Stimulated activated CD4-positive, alpha-beta T cell treated with anti-CD3 and anti-CD28 coated beads, Interleukin-1b, Interleukin-23, amount 100 ng/mL, for 24 hours (primary cell): ENCODE measurements around the gene MRPS34.
A peak's percentile ranks its signal among the peaks of the same experiment; 100 is the strongest.

Experiments used
- DNase-seq, 4 experiments: peaks; one replicate each; pipeline ENCODE4 v3.0.0-alpha.2; 2020; ENCODE audit warnings: low read depth in 4 of 4, low spot score in 1 of 4

MRPS34 gene

GRCh38 chr16:1771188-1771863 is 1.6 kb downstream of the MRPS34 start, which contains the start of gene NME3:
NME3 (minus strand) TSS chr16:1771543; CDS start chr16:1771534, 9 bp downstream.
- peak in 3 of 4 experiments; percentile 64 to 76 (median 76) for DNase-seq

- DNase-seq = peak in 2 of 4 experiments; percentile 48 to 63
Observed at GRCh38 chr16:1770328-1771187, 2.4 kb downstream of the MRPS34 start.

DNA sequence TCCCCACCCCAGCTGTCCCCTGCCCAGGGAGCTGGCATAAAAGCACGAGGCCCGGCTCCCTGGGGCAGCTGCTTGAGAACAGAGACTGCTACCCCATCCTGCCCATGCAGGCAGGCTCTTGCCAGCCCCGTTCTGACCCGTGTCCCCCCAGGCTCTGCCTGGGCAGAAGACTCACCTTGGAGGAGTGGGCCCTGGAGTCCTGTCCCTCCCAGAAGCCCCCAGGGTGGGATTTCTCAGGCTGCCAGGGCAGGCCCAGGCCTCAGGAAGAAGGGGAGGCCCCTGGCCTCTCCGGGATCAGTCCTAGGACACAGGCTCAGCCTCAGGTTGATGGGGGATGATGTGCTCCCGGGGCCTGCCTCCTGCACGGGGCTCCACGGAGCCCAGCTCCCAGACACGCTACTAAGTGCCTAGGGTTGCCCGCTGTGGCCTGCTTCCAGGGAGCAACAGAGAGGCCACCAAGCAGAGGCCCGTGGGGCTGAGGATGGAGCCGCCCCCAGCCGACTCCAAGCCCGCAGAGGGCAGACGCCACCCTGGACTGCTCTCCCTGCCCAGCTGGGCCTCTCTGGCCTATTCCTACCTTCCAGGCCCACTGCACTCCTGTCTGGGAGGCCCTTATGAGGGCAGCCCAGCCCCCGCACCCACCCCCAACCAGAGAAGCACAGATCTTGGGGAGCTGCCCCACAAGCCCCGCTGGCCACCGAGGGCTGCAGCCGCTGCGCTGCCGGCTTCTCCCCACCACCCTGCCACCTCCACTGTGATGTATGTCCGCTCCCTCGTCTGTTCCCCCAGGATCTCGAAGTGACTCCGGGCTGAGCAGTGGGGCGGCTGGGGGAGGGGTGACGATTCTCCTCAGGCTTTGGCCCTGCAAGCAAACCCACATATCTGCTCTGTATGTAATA is 3.3 kb downstream of the MRPS34 start:
- no peak for DNase-seq

DNA sequence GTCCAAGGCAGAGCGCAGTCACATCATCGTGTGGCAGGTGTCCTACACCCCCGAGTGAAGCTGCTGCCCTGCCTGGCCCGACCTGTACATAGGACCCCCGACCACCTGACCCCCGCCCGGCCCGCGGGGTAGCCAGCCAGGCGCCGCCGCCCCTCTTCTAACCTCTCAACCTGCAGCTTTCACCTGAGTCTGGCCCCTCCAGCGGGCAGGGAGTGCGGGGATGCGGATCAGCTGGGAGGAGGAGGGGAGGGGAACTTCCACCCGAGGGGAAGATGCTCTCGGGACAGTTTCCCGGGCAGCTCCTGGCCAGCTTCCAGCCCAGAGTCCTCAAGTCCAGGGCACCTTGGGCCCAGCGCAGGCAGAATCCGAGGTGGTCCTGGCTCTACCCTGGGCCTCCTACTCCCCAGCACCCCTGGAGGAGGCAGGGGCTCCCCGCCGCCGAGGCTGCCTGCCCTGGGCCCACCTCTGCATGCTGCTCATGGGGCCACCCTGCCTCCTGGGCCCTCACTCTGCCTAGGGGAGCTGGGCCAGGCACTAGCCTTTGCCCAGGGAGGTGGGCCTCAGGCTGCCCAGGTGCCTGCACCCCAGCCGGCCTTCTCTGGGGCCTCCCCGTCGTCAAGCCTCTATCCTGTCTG is 4.0 kb downstream of the MRPS34 start:
- no peak for DNase-seq

DNA sequence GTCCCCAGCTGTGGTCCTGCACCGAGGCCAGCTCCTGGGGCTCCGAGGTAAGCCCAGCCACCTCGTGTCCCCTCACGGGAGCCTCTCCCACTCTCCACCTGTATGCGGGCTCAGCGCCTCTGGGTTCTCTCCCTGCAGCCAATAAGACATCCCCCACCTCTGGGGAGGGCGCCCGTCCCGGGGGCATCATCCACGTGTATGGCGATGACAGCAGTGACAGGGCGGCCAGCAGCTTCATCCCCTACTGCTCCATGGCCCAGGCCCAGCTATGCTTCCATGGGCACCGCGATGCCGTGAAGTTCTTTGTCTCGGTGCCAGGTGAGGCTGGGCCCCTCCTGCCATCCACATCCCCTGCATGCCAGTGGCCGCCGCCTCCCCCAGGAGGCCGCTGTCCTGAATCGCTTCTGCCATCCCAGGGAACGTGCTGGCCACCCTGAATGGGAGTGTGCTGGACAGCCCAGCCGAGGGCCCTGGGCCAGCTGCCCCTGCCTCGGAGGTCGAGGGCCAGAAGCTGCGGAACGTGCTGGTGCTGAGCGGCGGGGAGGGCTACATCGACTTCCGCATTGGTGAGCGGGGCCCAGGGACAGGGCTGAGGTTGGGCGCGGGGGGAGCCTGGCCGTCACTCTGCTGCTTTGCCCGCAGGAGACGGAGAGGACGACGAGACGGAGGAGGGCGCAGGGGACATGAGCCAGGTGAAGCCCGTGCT is 4.7 kb downstream of the MRPS34 start:
- DNase-seq = no peak

DNA sequence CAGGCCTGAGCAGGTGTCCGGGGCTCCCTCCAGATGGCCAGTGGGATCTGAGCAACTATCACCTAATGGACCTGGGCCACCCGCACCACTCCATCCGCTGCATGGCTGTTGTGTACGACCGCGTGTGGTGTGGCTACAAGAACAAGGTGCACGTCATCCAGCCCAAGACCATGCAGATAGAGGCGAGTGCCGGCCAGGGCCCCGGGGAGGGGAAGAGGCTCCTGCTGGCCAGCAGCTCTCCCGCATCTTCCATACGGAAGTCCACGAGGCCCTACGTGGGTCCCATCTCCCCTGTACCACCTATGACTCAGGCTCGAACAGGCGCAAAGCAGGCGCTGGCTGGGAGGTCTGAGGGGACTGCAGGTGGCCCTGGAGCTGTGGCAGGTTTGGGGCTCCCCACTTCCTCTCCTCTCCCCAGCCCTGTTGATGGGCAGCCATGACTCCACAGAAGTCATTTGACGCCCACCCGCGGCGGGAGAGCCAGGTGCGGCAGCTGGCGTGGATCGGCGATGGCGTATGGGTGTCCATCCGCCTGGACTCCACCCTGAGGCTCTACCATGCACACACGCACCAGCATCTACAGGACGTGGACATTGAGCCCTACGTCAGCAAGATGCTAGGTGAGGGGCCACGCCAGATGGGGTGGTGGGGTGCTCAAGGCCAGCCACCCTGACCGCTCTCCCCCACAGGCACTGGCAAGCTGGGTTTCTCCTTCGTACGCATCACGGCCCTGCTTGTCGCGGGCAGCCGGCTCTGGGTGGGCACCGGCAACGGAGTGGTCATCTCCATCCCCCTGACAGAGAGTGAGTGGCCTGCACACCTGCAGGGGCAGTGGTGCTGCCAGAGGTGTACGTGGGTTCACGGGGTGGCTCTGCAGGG is 5.6 kb downstream of the MRPS34 start:
- DNase-seq = no peak

GRCh38 chr16:1766701-1767100 is 6.2 kb downstream of the MRPS34 start:
- no peak for DNase-seq

GRCh38 chr16:1766231-1766630 is 6.7 kb downstream of the MRPS34 start:
- DNase-seq = no peak

DNA sequence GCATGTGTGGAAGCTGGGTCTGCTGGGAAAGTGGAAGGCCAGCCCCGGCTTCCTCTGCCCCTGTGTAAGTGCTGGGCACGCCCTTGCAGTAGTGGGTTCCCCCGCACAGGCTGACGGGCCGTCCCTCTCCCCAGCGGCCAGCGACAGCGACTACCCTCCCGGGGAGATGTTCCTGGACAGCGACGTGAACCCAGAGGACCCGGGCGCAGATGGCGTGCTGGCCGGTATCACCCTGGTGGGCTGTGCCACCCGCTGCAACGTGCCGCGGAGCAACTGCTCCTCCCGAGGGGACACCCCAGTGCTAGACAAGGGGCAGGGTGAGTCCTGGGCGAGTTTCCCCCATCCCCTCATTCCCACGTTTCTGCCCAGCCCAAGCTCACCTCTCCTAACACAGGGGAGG is 7.1 kb downstream of the MRPS34 start:
- no peak for DNase-seq

DNA sequence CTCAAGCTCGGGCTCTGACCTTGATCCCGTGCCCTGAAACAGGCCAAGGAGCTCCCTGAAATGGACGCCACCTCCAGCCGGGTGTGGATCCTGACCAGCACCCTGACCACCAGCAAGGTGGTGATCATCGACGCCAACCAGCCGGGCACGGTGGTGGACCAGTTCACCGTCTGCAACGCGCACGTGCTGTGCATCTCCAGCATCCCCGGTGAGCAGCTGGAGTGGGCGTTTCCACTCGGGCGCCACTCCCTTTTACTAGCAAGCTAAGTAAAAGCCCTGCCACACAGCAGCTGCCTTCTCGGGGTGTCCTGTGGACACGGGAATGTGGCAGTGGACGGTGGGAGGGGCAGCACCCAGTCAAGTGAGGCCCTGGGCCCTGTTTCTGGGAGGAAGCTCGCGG is 8.0 kb downstream of the MRPS34 start:
- no peak for DNase-seq

DNA sequence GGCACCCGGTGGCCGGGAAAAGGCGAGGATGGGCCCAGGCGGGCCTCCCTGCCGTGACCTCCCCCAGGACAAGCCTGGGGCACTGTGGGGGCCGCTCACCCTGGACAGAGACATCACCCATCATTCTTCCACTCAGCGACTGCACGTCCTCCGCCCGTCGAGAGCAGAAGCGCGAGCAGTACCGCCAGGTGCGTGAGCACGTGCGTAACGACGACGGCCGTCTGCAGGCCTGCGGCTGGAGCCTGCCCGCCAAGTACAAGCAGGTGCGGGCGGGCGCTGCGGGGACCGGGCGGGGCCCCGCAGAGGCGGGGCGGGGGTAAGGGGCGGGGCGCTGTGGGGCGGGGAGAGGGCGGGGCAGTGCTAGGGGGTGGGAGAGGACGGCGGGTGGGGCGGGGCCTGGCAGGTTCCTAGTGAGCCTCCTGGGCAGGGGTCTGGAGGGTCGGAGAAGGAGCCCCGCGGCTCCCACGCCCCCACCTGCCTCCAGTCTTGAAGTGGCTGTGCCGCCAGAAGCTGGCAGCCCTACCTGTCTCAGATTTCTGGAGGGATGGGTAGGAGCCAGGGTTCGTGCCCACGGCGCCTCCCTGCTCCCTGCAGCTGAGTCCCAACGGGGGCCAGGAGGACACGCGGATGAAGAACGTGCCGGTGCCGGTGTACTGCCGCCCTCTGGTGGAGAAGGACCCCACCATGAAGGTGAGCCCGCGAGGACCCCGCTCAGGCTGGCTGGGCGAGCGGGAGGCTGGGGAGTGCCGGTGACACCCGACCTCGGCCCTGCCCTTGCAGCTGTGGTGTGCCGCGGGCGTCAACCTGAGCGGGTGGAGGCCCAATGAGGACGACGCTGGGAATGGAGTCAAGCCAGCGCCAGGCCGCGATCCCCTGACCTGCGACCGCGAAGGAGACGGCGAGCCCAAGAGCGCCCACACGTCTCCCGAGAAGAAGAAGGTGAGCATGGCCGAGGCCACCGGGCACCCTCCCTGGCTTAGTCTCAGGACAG is 9.1 kb downstream of the MRPS34 start:
- no peak for DNase-seq

DNA sequence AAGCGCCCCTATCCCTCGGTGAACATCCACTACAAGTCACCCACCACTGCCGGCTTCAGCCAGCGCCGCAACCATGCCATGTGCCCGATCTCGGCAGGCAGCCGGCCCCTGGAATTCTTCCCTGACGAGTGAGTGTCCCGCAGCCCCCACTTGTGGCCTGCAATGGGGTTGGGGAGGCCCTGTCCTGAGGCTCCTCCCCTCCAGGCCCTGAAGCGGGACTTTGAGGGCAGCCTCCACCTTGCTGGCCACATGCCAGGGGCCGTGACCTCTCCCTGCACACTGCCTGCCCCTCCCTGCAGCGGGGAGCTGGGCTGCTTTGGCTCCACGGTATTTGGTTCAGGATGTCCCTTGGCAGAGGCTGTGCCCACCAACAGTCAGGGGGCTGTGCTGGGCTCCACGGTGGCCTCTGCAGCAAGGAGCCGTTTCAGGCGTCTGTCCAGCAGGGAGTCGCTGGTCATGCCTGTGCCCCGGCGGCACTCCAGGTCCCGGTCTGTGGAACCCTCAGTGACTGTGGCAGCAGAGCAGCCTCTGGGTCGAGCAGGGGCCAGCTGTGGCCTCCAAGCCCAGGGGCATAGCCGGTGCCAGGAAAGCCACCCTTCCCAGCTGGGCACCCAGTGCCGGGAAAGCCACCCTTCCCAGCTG is 9.9 kb downstream of the MRPS34 start:
- no peak for DNase-seq

DNA sequence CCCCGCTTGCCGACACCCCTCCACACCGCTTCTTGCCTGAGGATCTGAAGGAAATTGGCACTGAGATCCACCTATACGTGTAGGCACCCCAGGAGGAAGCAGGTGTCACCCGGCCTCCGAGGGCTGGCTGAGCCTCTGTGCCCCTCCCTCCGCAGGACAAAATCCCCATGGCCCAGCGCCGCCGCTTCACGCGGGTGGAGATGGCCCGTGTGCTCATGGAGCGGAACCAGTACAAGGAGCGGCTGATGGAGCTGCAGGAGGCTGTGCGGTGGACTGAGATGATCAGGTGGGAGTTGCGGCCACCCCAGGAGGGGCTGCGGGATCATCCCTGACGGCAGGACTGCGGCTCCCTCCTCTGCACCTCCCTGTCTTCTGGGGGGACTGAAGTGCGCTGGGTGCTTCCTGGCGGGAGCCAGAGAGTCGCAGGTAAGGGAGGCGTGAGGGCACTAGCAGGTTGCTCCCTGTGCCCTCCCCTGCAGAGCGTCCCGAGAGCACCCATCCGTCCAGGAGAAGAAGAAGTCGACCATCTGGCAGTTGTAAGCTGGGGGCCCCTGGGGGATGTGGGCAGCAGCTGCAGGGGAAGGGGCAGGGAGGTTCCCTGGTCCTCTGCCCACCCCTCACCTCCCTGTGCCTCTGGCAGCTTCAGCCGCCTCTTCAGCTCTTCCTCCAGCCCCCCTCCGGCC is 10.6 kb downstream of the MRPS34 start:
- no peak for DNase-seq

GRCh38 chr16:1761751-1762150 is 11.2 kb downstream of the MRPS34 start:
- no peak for DNase-seq

DNA sequence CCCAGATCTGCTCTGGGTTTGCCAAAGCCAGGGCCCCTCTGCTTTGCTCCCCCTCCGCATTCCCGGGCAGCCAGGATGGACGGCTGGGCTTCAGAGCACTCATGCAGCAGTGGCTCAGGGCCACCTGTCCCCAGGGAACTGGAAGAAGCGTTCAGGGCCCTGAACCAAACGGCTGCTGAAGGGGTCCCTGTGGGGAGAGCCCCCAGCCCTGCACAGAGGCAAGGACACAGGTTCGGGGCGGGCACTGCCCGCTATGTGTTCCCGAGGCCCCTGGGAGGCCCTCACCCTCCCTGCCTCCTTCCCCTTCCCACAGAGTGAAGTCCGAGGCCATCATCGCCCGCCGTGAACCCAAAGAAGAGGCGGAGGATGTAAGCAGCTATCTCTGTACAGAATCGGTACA is 12.0 kb downstream of the MRPS34 start:
- no peak for DNase-seq

GRCh38 chr16:1759511-1759910 is 13.4 kb downstream of the MRPS34 start:
- no peak for DNase-seq

DNA sequence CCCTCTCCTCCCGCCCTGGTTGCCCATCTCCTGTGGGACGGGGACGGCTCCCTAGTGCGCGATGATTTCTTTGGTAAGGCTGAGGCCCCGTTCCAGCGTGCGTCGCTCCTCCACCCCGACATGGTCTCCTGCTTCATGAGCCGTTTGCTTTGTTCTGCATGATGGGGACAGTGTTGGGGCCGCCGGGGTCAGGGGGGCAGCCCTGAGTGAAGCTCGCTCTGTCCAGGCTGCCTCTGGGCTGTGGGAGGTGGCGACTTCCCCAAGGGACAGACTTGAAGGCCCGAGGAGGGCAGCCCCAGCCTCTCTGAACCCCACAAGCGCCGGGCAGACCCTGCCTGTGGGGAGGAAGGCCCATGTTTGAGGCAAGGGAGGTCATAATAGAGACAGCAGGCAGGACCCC is 14.0 kb downstream of the MRPS34 start:
- no peak for DNase-seq
